CD1c-positive myeloid dendritic cell (primary cell): ENCODE measurements around the gene ERGIC2.

Source experiments
- DNase-seq: peaks from one replicate; pipeline ENCODE4 v3.0.0-alpha.2; 2016; ENCODE audit errors: extremely low spot score

ERGIC2 gene

DNA sequence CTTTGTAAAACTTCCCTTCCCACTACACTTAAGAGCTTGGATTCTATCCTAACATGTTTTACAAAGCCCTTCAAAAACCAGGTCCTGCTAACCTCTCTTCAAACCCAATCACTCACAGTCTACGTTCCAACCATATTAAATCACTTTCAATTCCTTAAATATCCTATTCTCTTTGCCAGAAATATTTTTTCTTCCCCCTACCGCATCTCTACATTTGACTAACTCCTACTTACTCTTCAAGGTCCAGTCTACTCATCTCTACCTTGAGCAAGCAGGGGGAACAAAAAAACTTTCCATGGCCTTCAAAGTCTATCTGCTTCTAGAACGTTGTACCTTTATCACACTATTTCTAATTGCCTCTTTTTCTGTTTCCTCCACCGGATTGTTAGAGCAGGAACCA lies 6.1 kb downstream of the ERGIC2 start:
- DNase-seq, result no peak

DNA sequence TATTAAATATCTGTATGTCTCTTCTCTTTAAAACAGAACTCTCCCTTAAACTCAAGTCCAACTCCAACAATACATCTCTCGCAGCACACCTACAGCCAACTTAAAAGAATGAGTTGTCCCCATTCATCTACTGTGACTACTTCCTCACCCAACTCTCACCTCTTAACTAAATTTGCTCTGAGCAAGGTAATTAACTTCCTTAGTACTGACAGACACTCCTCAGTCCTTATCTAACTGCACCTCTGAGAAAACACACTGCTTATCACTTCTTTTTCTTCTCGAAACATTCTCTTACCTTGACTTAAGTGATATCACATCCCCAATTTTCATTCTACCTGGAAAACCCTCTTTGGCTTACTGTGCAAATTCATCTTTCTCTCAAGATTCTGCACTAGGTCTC lies 7.0 kb downstream of the ERGIC2 start:
- no peak for DNase-seq

DNA sequence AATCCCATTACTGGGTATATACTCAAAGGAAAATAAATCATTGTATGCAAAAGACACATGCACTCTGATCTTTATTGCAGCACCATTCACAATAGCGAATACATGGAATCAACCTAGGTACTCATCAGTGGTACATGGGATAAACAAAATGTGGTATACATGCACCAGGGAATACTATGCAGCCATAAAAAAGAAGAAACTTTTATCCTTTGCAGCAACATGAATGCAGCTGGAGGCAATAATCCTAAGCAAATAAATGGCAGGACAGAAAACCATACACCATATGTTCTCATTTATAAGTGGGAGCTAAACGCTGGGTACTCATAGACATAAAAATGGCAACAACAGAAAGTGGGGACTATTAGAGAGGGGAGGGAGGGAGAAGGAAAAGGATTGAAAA lies 15.9 kb downstream of the ERGIC2 start:
- no peak for DNase-seq

DNA sequence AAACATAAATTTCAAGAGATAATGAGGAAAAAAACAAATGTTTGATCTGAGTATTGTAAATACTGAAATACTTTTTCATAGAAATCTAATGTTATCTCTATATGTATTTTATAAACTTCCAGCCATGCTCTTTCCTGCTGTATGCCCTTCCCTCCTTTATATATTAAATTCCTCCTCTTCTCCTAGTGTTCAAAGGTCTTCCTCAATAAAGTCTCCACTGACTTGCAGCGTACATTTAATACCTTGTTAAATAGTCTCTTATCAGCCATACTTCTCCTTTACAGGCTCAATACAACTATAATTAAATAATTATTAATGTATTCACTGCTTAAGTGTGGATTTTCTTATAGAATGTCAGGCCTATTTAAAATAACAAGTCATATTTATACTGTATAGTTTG lies 26.0 kb downstream of the ERGIC2 start:
- no peak for DNase-seq

DNA sequence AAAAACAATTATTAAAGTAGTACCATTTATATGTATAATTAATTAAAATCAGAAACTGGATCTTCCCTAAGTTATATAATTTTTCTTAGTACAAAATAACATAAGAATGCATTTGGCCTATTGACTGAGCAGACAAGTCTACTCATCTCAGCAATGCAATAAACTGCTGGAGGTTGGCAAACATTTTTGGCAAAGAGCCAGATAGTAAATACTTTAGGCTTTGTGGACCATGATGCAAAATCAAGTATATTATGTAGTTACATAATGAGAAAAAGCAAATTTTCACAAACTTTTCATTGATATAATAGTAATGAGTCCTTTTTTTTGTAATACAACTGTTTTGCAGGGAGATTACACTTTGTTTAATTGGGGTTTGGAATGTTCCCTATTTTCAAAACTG lies 30.9 kb downstream of the ERGIC2 start:
- DNase-seq, result no peak

DNA sequence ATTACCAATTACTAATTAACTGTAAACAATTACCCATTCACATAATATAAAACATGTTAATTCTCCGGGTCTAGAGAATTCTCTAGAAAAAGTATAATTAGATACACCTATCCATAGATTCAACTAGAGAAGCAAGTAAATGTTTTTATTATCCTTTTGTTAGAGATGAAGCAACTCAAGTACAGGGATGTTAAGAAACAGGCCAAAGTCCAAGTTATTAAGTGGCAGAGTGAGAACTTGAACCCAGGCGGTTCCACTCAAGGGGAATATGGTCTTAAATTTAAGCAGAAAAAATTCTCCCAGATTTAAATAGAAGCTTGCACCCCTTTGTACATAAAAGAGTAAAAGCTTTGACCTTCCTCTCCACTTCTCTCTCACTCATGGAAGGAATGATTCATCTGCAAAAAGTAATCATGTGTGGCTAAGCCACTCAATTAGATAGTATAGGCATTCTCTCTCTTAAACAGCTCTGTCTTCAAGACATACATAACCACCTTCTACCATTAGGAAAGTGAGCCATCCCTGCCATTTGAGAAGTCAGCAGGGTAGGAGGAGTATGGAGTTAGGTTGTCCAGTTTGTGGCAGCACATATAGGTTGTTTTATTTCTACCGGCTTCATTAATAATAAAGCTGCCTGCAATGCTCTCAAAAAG lies 34.1 kb downstream of the ERGIC2 start:
- DNase-seq, result no peak

DNA sequence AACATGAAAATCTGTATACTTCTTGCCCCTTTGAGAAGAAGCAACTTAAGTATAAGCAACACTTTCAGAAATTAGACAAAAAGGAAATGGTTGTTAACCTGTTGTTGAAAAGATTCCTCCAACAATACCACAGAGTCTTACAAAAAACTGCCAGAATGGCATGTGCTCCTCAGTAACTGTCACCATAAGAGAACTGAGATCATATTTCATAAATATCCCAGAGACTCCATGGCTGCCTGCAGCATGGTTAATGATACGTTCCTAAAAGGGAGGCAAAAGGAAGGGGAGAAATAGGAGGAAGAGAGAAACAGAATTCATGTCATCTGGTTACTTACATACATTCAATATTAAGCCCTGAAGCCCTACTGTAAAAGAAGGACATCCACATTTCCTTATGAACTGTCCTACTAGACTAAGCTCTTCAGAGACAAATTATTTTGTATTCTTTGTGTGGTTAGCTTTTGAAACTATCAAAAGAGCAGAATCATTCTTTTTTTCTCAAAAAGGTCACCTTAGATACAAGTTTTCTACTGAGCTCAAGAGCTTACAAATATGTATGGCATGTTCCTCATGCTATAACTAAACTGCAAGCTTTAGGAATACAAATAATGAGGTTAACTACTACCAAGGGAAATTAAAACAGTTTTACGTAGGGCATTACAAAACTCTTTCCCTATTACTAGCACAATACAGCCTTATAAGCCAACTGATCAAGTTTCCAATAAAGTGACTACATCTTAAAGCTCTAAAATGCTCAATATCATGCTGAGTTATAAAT lies 37.8 kb downstream of the ERGIC2 start:
- DNase-seq, result no peak

DNA sequence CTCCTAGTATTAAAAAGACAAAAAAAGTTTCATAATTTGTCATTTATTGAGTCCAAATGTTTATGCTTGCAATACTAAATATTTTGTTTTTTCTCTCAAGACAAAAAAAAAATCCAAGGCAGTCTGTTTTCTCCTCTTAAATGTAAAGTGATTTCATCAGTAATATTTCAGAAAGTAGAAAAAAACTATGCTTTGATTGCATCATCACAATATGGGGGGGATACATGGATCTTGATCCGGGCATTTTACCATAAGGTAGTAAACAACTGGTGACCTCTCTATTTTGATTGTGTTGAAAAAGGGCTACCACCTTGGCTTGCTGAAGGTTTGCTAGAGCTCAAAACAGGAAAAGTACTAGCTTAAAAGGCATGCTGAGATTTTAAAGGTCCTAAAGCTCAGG lies 43.6 kb downstream of the ERGIC2 start:
- no peak for DNase-seq

DNA sequence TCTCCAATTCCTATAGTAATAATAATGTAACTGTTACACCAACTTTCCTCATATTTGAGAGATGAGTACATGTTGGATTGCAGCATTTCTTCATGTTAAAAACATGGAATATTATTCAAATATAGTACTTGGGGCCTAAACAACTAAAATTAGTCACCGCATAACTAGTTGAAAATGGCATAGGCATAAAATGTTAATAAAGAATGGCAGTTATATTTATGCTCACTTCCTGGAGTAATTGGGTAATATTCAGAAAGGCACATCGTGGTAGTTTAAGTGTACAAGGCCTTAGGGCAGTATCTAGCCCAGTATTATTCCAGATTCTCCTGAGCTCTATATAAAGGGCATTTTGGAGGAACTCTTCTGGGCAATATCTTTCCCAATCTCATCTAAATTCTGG lies 46.0 kb downstream of the ERGIC2 start:
- DNase-seq, result no peak

DNA sequence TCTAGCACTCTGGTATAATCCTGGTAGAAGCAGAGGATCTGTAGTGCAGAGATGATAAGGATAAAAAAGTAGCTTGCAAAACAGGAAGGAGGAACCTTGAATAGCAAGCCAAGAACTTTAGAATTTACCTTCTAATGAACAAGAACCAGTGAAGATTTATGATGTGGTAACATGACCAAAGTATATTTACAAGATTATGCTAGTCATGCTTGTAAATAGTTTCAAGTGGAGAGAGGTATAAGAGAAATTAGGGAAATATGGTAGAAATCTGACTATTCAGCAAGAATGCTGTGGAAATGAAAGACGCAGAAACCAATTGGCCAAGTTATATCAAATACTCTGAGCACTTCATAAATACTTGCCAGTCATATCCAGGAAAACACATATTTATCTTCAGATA lies 47.8 kb downstream of the ERGIC2 start:
- no peak for DNase-seq

DNA sequence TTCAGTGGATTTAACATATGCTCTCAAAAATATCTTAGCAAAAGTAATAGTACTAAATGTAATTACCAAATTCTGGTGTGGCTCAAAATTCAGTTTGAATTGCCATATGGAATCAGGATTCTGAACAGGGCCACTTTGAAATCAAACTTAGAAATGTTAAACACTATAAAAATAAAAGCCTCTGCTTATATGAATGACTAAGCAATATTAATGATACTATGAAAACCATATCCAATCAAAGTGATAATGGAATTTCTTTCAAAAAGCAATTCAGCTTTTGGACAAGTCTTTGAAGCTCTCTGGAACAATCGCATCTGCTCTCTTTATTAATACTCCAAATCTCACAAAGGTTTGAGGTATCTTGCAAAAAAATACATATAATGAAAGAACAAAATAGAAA lies 51.6 kb downstream of the ERGIC2 start:
- no peak for DNase-seq

DNA sequence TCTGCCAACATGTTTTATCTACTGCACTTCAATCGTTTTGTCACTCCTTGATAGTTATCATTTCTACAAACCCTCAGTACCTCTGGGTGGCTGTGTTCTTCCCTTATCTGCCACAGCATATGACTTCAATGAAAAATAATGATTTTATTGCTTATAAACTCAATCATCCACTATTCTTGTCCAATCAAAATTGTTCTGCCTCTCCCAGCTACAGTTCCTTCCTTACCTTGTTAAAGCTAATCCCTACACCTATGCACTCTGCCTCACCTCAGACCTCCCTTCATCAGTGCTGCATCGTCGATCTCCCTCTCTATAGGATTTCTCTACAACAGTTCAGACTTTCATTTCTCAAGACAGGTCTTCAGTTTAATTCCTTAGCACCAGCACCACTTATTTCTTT lies 58.8 kb downstream of the ERGIC2 start:
- no peak for DNase-seq

DNA sequence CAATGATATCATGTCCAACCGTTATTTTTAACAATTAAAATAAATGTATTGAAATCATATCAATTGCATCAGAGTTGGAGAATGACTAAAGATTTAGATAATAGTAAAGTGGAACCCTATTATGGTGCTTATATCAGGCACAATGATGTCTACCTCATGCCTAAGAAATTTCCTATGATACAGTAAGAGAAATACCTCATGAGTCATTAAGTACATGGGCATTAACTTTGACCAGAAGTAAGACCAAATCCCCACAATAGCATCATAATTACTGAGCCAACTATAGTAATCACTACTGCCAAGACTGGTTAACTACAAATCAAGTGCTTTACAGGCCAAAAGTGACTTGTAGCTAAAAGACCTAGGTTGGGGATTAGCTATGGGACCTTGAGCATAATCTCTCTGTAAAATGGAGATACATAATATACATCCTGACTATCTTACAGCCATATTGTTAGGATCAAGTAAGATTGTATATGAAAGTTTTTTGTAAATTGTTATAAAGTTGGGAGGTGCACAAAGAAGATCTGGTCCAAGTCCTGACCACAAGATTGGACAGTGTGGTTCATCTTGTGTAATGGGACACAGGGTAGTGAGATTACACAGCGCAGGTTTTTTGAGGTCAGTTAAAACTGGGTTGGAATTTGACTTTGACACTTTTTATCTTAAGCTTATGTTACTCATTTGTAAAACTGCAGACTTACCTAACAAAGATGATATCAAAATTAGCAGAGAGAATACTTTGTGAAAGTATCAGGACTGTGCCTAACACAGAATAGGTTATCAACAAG lies 60.5 kb downstream of the ERGIC2 start:
- no peak for DNase-seq

DNA sequence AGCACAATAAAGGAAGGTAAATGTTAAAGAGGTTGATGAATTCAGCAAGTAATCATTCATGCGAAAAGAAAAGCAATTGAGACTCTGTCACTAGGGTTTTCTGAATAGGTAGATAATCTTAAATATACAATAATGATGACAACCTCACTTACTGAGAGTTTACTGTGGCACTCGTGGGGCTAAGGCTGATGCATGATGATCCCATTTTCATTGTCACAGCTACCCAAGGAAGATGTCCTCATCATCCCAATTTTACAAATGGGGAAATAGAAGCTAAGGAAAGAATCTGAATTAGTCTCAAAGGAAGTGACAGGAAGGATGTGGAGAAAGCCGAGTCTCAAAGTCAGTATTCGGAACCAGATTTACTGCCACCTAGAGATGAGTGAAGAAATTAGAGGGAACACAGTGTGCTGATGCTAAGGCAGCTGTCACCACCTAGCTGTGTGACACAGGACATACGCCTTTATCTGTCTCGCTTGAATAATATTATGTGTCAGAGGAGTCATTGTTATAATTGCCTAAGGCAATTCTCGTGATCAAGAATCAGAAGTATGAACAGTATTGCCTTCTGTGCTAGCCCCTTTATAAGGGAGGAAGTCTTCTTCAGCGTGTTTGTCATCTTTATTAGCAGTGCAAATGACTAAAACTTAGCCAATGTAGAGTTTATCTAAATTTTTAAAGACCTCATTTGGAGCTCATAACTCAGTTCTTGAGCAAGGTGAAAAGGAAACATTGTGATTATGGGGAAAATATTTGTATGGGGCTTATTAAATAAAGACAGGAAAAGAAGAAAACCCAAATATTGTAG lies 63.2 kb downstream of the ERGIC2 start:
- DNase-seq, result peak; percentile 81

DNA sequence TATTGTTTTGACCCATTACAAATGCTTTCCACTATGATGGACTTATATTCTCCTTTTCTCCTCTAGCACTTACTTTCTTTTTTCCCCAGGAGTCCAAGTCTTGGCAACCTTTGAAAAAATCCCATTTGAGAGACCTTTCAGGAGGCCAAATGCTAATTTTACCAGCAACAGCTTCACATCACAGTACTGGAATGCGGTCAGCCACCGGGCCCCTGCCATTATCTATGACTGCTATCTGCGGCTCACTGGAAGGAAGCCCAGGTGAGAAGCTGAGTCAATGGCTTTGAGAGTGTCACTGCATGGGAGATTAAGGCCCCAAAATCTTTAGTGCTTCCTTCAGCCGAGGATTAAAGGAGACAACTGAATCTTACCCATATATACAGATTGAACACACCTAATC lies 64.2 kb downstream of the ERGIC2 start:
- DNase-seq, result no peak

DNA sequence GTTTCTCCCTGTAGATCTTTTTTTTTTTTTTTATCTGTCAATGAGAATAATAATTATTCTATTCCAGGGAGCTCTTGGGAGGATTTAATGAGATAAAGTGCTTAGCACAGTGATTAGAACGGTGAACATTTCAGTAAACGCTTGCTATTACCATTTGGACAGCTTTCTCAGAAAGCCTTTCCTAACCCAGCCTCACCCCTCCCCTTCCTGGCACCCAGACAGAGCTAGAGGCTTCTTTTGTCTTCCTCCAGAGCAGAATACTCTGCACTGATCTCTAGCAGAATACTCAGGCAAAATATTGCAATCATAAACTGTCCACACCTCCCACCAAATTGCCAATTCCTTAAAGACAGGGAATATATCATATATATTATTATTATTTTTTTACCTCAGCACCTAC lies 66.6 kb downstream of the ERGIC2 start:
- no peak for DNase-seq

DNA sequence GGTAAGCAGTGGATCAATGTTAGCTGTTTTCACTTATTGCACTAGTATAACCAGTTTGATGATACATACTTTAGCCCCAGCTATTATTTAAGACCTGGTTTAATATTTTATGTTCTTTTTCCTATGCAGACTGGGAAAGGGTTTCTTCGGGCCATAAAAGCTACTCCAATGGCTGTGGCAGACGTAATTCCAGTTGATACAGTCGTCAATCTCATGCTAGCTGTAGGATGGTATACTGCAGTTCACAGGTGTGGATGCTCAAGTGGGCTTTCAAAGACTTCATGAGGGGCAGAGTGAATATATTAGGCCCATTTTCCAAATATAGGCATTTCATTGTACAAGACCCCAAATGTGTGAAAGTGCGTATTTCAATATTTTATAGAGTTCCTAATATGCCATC lies 70.1 kb downstream of the ERGIC2 start:
- DNase-seq, result no peak

DNA sequence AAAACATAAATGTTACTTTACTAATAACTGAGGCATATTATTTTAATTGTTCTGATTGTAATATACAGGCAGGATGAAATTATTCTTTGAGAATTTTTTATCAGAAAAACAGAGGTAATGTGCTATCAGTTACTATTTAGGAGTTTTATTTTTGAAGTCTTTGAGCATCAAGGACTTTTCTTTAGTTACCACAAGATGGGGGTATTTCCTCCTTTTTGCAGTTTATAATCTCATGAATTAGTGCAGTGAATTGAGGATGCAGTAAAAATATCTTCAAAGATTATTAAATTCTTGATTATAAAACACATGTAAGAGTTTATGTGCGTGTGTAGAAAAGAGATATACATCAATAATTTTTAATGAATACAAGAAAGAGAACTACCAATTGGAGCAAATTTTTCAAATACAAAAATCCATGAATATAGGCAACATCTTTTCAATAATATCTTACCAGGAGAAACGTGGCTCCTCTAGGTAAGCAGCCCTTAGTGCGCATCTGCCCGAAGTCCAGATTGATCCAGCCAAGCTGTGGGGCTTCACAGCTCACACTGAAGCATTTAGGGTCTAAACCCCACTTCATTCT lies 71.6 kb downstream of the ERGIC2 start:
- peak; percentile 20 for DNase-seq

DNA sequence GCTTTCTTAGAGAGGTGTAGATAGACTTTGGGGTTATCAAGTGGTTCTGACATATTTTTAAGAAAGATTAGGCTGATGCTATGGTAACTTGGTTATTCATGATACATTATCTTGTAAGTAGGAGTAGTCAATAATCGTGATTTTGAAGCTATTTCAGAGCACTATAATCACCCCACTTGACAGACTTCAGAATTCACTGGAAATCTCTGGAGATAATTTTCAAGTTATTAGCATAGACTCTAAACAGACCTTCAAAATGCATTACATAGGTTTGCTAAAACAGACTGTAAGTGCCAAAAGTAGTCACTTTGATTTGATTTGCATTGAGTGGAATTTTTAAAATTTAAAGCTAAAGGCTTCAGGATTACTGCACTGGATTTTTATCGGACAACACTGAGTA lies 74.3 kb downstream of the ERGIC2 start:
- DNase-seq, result no peak

DNA sequence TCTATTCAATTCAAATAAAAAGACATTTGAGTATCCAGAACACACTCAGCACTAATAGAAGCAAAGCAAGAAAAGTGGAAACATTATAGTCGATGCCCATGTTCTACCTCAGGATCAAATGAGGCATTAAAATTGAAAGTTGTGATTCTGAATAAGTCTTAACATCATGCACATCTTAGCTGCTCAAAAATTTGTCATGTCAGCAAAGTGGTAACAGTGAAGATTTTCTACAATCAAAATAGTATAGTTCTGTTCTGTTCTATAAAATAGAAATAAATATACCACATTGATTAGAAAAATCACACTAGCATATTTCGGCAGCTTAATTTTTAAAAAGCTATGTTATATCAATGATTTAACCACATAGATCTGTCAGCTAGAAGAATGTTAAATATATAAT lies 74.7 kb downstream of the ERGIC2 start:
- DNase-seq, result no peak

DNA sequence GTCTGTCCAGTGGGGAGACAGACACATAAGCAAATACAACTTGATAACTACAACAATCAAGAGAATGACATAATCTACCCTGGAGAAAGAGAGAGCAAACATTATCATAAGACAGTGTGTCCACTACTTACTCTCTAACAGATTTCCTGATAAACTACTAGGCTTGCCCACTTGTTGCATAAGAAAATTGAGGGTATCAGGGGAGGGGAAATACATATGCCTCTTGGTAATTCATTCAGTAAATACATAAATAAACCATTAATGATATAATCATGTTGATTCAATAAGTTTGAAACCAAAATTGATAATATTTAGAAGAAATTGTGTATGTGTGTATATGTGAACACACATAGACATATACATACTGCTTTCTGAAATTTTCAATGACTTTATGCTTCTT lies 76.6 kb downstream of the ERGIC2 start:
- no peak for DNase-seq

DNA sequence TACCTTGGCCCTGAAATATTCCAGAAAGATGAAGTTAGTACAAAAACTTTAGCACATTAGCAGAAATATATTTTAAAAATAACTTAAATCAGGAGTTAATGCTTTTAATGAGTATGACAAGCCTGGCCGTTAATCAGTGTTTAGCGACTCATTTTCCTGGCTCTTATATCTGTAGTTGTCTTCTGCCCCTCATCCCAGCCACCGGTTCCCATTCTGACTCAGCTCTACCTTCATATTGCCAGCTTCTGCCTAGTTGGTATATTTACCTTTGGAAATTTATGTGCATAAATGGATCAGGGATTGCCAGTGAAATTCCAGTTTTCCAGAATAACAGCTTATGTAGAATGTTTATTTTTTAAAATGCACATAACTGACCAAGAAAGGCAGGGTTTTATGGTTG lies 79.9 kb downstream of the ERGIC2 start:
- no peak for DNase-seq
